IPS-18a (cell line): ENCODE data around the gene POLR3F.

Experiments
- H3K27ac ChIP-seq: one replicate; pipeline ENCODE4 v1.5.1; 2013; ENCODE audit warnings: low read length
- H3K27me3 ChIP-seq: one replicate; pipeline ENCODE4 v1.6.1; 2013; ENCODE audit warnings: mild to moderate bottlenecking, low read length; ENCODE audit not compliant: control insufficient read depth, insufficient read depth
- H3K36me3 ChIP-seq: one replicate; pipeline ENCODE4 v1.6.1; 2013; ENCODE audit warnings: low read depth, low read length; ENCODE audit not compliant: control insufficient read depth
- H3K4me1 ChIP-seq: one replicate; pipeline ENCODE4 v1.6.1; 2013; ENCODE audit warnings: low read depth, low read length; ENCODE audit not compliant: control insufficient read depth
- H3K4me3 ChIP-seq: one replicate; pipeline ENCODE4 v1.5.1; 2013; ENCODE audit warnings: low read length
- H3K9ac ChIP-seq: one replicate; pipeline ENCODE4 v1.6.1; 2013; ENCODE audit warnings: mild to moderate bottlenecking, low read length, moderate library complexity
- H3K9me3 ChIP-seq: one replicate; pipeline ENCODE4 v1.6.1; 2013; ENCODE audit warnings: low read depth, low read length; ENCODE audit not compliant: control insufficient read depth

POLR3F gene

DNA sequence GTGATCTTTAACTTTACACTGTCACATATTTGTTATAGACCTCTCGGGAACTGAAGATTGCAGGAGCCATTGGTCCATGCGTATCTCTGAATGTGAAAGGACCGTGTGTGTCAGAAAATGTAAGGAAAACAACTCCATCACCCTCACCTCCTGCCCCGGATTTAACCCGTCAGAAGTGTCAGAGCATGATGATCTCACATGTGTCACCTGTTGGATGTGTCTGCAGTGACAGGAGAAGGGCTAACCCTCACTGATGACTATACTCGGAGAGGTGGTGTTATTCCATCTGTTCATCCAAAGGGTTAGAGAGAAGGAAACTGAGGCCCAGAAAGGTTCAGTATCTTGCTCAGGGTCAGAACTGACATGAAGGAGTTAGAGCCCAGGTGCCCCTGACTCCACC, 65.4 kb downstream of the POLR3F start:
- Histone ChIP-seq H3K4me1 (no peaks in the 10 kb centered on the region), H3K27ac (no peak overlapping the region), H3K9me3 (no peaks in the 10 kb centered on the region), H3K9ac (no peak overlapping the region), H3K27me3 (no peaks in the 10 kb centered on the region), H3K36me3 (peaks cover 75% of the 10 kb centered on the region), H3K4me3 (no peak overlapping the region)

DNA sequence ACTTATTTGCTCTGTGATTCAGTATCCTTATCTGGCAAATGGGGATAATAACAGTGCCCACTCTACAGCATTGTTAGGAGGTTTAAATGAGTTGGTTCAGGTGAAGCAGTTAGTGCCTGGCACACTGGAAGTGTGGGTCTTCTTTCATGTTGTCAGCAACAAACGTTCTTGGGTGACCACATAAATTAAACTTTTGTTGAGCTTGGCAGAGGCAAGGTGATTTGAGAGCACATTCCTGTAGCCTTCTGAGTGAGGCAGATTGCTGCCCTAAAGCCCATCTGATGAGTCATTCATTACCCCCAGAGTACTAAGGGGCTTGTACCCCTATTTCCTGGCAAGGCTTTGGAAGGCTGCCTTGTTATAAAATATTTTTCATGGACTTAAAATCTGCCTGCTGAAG, 66.3 kb downstream of the POLR3F start:
- no peak overlapping the region for H3K4me3 ChIP-seq
- H3K36me3 ChIP-seq: peaks cover 69% of the 10 kb centered on the region
- H3K9me3 ChIP-seq: no peaks in the 10 kb centered on the region

DNA sequence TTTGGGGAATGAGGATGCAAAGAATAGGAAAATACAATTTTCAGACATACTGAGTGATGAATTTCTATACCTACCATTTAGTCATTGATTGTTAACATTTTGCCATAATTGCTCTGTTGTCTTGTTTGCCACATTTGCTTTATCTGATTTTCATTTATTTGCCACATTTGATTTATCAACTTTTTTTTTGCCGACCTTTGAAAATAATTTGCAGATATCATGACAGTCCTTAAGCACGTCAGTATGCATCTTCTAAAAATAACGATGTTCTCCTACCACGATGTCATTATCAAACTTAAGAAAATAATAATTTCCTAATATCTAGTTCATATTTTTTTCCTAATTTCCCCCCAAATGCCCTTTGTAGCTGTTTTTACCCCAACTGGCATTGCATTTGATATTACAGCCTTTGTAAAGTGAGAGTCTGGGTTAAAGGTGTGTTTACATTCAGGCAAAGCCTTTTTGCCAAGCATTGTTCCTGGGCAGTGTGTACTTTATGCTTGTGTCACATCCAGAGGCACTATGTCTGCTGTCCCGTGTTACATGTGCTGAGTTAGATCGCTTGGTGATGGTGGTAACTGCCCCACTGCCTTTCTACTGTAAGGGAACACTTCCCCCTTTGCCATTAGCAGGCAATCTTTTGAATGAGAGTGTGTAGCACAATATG, 66.9 kb downstream of the POLR3F start:
- no peaks in the 10 kb centered on the region for H3K4me1 ChIP-seq
- H3K36me3 ChIP-seq: peaks cover 64% of the 10 kb centered on the region
- H3K4me3 ChIP-seq: no peak overlapping the region
- H3K27me3 ChIP-seq: no peaks in the 10 kb centered on the region
- no peak overlapping the region for H3K9ac ChIP-seq
- H3K27ac ChIP-seq: no peak overlapping the region
- no peaks in the 10 kb centered on the region for H3K9me3 ChIP-seq

More for the DNA sequence above, 66.3 kb downstream of the POLR3F start:
- no peak overlapping the region for H3K27ac ChIP-seq
- no peaks in the 10 kb centered on the region for H3K4me1 ChIP-seq
- no peak overlapping the region for H3K9ac ChIP-seq
- H3K27me3 ChIP-seq: no peaks in the 10 kb centered on the region
